ENCODE results near the gene CDH13. TPM values are rescaled to one million over a fixed set of nuclear protein-coding genes. Genes with fewer than 3 reads are reported as not detected.

The CDH13 gene
- polyA plus RNA-seq, 2 of the 4 experiments (the other 2 are of a cell fraction), result not detected

DNA sequence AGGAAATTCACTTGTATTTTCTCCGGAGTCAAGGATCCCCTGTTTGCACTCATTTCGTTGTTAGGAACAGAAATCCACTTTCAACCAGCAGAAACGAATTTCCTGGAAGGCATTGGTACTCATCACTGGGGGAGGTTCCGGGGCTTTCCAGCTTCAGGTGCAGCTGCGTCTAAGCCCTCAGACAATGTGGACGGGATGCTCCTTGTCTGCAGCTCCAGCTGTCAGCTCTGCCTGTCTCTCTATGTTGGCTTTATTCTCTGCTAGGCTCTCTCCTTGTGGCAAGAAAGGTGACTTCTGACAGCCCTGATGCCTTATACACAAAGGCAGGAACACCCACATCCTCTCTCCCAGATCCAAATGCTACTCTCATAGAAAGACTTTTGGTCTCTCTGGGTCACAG lies 997.1 kb downstream of the CDH13 start:
- ChIA-PET CTCF (no interaction called here), POLR2A (no interaction called here)
- Histone ChIP-seq H3K4me2 (no peak overlapping the region), H3K4me3 (no peak overlapping the region), H3K27ac (no peak overlapping the region), H3K9me3 (no peaks in the 10 kb centered on the region), H3K4me1 (no peaks in the 10 kb centered on the region)
- TF ChIP-seq NPAS2 (CRISPR knock-in tag; IDR thresholded peaks at IDR 0.05; ENCODE audit: borderline replicate concordance) (no peak), NR3C1 (IDR thresholded peaks at IDR 0.05) (no peak), POLR2A (IDR thresholded peaks at IDR 0.05; ENCODE audit: low read length) (no peak), NFE2L2 (conservative IDR thresholded peaks at IDR 0.05; ENCODE audit: low read length) (no peak), TP53 (CRISPR knock-in tag; IDR thresholded peaks at IDR 0.05) (no peak), ZNF302 (CRISPR knock-in tag; IDR thresholded peaks at IDR 0.05) (no peak), ZC3H11A (IDR thresholded peaks at IDR 0.05) (no peak), FOXS1 (CRISPR knock-in tag; IDR thresholded peaks at IDR 0.05) (no peak), CEBPB (IDR thresholded peaks at IDR 0.05) (no peak), EP300 (IDR thresholded peaks at IDR 0.05) (no peak), CBX2 (IDR thresholded peaks at IDR 0.05; ENCODE audit: borderline replicate concordance, low read depth) (no peak), MAFK (IDR thresholded peaks at IDR 0.05; ENCODE audit: partially characterized antibody) (no peak)
- TF ChIP-seq, protein P1, sequence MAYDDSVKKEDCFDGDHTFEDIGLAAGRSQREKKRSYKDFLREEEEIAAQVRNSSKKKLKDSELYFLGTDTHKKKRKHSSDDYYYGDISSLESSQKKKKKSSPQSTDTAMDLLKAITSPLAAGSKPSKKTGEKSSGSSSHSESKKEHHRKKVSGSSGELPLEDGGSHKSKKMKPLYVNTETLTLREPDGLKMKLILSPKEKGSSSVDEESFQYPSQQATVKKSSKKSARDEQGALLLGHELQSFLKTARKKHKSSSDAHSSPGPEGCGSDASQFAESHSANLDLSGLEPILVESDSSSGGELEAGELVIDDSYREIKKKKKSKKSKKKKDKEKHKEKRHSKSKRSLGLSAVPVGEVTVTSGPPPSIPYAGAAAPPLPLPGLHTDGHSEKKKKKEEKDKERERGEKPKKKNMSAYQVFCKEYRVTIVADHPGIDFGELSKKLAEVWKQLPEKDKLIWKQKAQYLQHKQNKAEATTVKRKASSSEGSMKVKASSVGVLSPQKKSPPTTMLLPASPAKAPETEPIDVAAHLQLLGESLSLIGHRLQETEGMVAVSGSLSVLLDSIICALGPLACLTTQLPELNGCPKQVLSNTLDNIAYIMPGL (CRISPR knock-in tag; IDR thresholded peaks at IDR 0.05; ENCODE audit: borderline replicate concordance), result no peak
- WGBS (ENCODE audit: missing lambda C conversion rate), result 6% methylated on average over 6 of the region's 6 CpGs
- DNase-seq (ENCODE audit: low read depth in 1 of 2, low spot score in 1 of 2), result no peak
- no peak for FAIRE-seq
- no peak for ATAC-seq

DNA sequence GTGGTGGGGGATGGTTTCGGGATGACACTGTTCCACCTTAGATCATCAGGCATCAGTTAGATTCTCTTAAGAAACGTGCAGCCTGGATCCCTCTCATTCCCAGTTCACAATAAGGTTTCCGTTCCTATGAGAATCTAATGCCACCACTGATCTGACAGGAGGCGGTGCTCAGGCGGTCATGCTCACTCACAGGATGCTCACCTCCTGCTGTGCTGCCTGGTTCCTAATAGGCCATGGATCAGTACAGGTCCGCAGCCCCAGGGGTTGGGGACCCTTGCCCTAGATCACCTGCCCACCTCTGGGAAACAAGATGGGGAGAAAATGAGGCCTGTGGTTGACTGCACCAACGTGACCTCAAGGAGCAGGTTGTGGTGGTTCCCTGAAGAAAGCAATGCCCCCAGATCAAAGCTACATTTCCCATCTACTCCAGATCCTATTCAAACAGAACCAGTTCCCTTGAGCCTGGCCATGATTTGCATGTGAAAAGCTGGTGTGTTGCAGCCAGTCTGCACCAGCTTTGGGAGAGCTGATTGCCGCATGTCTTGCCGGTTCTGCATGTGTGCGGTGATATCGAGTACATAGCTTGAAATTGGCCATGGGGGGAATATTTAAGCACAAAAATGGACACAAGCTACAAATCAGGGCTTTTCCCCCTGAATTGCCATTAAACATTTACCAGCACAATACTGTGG lies 997.8 kb downstream of the CDH13 start:
- 43% methylated on average over 9 of the region's 11 CpGs for WGBS (ENCODE audit: missing lambda C conversion rate)
- POLR2A ChIA-PET, result no interaction called here
- ATAC-seq, result no peak
- Histone ChIP-seq H3K4me3 (no peak overlapping the region), H3K4me2 (no peak overlapping the region), H3K27ac (no peak overlapping the region), H3K4me1 (no peaks in the 10 kb centered on the region), H3K9me3 (no peaks in the 10 kb centered on the region)
- FAIRE-seq, result no peak
- CTCF ChIA-PET, result no interaction called here
- DNase-seq (ENCODE audit: low read depth in 1 of 2, low spot score in 1 of 2), result no peak
- no peak for TF ChIP-seq ZC3H11A (IDR thresholded peaks at IDR 0.05)
- TF ChIP-seq, protein P2, sequence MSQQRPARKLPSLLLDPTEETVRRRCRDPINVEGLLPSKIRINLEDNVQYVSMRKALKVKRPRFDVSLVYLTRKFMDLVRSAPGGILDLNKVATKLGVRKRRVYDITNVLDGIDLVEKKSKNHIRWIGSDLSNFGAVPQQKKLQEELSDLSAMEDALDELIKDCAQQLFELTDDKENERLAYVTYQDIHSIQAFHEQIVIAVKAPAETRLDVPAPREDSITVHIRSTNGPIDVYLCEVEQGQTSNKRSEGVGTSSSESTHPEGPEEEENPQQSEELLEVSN (IDR thresholded peaks at IDR 0.05; ENCODE audit: borderline replicate concordance, low read depth), result no peak
- TF ChIP-seq, protein P1 (CRISPR knock-in tag; IDR thresholded peaks at IDR 0.05; ENCODE audit: borderline replicate concordance), result no peak
- TF ChIP-seq, protein P3, sequence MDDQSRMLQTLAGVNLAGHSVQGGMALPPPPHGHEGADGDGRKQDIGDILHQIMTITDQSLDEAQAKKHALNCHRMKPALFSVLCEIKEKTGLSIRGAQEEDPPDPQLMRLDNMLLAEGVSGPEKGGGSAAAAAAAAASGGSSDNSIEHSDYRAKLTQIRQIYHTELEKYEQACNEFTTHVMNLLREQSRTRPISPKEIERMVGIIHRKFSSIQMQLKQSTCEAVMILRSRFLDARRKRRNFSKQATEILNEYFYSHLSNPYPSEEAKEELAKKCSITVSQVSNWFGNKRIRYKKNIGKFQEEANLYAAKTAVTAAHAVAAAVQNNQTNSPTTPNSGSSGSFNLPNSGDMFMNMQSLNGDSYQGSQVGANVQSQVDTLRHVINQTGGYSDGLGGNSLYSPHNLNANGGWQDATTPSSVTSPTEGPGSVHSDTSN (IDR thresholded peaks at IDR 0.05), result no peak
- TF ChIP-seq CHD2 (IDR thresholded peaks at IDR 0.05; ENCODE audit: low read length, partially characterized antibody), result no peak
- no peak for TF ChIP-seq HDAC2 (IDR thresholded peaks at IDR 0.05)
- TF ChIP-seq, protein P4, sequence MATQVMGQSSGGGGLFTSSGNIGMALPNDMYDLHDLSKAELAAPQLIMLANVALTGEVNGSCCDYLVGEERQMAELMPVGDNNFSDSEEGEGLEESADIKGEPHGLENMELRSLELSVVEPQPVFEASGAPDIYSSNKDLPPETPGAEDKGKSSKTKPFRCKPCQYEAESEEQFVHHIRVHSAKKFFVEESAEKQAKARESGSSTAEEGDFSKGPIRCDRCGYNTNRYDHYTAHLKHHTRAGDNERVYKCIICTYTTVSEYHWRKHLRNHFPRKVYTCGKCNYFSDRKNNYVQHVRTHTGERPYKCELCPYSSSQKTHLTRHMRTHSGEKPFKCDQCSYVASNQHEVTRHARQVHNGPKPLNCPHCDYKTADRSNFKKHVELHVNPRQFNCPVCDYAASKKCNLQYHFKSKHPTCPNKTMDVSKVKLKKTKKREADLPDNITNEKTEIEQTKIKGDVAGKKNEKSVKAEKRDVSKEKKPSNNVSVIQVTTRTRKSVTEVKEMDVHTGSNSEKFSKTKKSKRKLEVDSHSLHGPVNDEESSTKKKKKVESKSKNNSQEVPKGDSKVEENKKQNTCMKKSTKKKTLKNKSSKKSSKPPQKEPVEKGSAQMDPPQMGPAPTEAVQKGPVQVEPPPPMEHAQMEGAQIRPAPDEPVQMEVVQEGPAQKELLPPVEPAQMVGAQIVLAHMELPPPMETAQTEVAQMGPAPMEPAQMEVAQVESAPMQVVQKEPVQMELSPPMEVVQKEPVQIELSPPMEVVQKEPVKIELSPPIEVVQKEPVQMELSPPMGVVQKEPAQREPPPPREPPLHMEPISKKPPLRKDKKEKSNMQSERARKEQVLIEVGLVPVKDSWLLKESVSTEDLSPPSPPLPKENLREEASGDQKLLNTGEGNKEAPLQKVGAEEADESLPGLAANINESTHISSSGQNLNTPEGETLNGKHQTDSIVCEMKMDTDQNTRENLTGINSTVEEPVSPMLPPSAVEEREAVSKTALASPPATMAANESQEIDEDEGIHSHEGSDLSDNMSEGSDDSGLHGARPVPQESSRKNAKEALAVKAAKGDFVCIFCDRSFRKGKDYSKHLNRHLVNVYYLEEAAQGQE (IDR thresholded peaks at IDR 0.05), result no peak
- no peak for TF ChIP-seq EHF (CRISPR knock-in tag; IDR thresholded peaks at IDR 0.05)
- TF ChIP-seq, protein P5, sequence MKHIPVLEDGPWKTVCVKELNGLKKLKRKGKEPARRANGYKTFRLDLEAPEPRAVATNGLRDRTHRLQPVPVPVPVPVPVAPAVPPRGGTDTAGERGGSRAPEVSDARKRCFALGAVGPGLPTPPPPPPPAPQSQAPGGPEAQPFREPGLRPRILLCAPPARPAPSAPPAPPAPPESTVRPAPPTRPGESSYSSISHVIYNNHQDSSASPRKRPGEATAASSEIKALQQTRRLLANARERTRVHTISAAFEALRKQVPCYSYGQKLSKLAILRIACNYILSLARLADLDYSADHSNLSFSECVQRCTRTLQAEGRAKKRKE (CRISPR knock-in tag; IDR thresholded peaks at IDR 0.05; ENCODE audit: low read depth), result no peak
- TF ChIP-seq FOXS1 (CRISPR knock-in tag; IDR thresholded peaks at IDR 0.05), result no peak
- no peak for TF ChIP-seq EP300 (IDR thresholded peaks at IDR 0.05)
- TF ChIP-seq FOSL2 (IDR thresholded peaks at IDR 0.05), result no peak
- no peak for TF ChIP-seq FOSL2 (CRISPR knock-in tag; IDR thresholded peaks at IDR 0.05)
- no peak for TF ChIP-seq PHF8 (IDR thresholded peaks at IDR 0.05; ENCODE audit: borderline replicate concordance, low read depth)
- no peak for TF ChIP-seq HOXA7 (CRISPR knock-in tag; IDR thresholded peaks at IDR 0.05)
- TF ChIP-seq CEBPB (IDR thresholded peaks at IDR 0.05), result no peak
- no peak for TF ChIP-seq KDM1A (IDR thresholded peaks at IDR 0.05; ENCODE audit: low read depth)
